Activated CD8-positive, alpha-beta memory T cell treated with anti-CD3 and anti-CD28 coated beads, Interleukin-2, amount 10 ng/mL, durations not matched to agents 7 days and 5 days (primary cell): ENCODE results near the gene EDA. TPM values are rescaled to one million over a fixed set of nuclear protein-coding genes. Genes with fewer than 3 reads are reported as not detected.

Experiments
- ATAC-seq: fragments of 150-1000 bp; cut with Tn5 transposase; one replicate; pipeline ENCODE4 v1.10.0; 2021; ENCODE audit warnings: moderate library complexity
- CTCF ChIA-PET: fragments of 350-600 bp; sonication (Branson Sonifier 250); formaldehyde crosslinking; loops from one replicate; lab custom pipeline; 2021; ENCODE audit warnings: antibody characterized with exemption; lab: Charles Lee
- DNase-seq: peaks from one replicate; pipeline ENCODE4 v3.0.0-alpha.2; 2020
- H3K27ac Mint-ChIP-seq: one replicate; pipeline ENCODE4 v1.8.0; 2021; ENCODE audit warnings: mild to moderate bottlenecking, mixed read lengths
- H3K27me3 Mint-ChIP-seq: one replicate; pipeline ENCODE4 v1.8.0; 2021; ENCODE audit warnings: mixed read lengths
- H3K36me3 Mint-ChIP-seq: one replicate; pipeline ENCODE4 v1.8.0; 2021; ENCODE audit warnings: mild to moderate bottlenecking, mixed read lengths
- H3K4me1 Mint-ChIP-seq: one replicate; pipeline ENCODE4 v1.8.0; 2021; ENCODE audit warnings: mixed read lengths
- H3K4me3 Mint-ChIP-seq: one replicate; pipeline ENCODE4 v1.8.0; 2021; ENCODE audit warnings: mild to moderate bottlenecking, moderate library complexity, mixed read lengths
- H3K9me3 Mint-ChIP-seq: one replicate; pipeline ENCODE4 v1.8.0; 2022; ENCODE audit warnings: low read depth, mixed read lengths
- total RNA-seq, 2 experiments: library from RNA; stranded (reverse); gene quantifications; one replicate each; pipeline ENCODE4 v1.2.3, GENCODE V29; 2021

The EDA gene
- total RNA-seq, 2 experiments from 2014 or later, result 0.79 to 0.96 TPM

GRCh38 chrX:69919749-69920148 lies 303.8 kb downstream of the EDA start:
- H3K4me1 Mint-ChIP-seq, result no peaks in the 10 kb centered on the region
- H3K4me3 Mint-ChIP-seq, result no peak overlapping the region
- no peaks in the 10 kb centered on the region for H3K27me3 Mint-ChIP-seq
- no peaks in the 10 kb centered on the region for H3K9me3 Mint-ChIP-seq
- CTCF ChIA-PET, result no interaction called here
- no peak for ATAC-seq
- no peaks in the 10 kb centered on the region for H3K36me3 Mint-ChIP-seq
- DNase-seq, result no peak
- no peak overlapping the region for H3K27ac Mint-ChIP-seq

- Mint-ChIP-seq H3K4me3 (no peak overlapping the region), H3K4me1 (no peaks in the 10 kb centered on the region), H3K27ac (no peak overlapping the region), H3K9me3 (no peaks in the 10 kb centered on the region), H3K36me3 (no peaks in the 10 kb centered on the region), H3K27me3 (no peaks in the 10 kb centered on the region)
- CTCF ChIA-PET, result no interaction called here
- DNase-seq, result no peak
- ATAC-seq, result no peak
Observed at GRCh38 chrX:69932323-69932722, 316.4 kb downstream of the EDA start.

- ATAC-seq, result no peak
- no peak for DNase-seq
- H3K4me3 Mint-ChIP-seq, result no peak overlapping the region
- no peaks in the 10 kb centered on the region for H3K36me3 Mint-ChIP-seq
- no peaks in the 10 kb centered on the region for H3K4me1 Mint-ChIP-seq
- no peaks in the 10 kb centered on the region for H3K27me3 Mint-ChIP-seq
- CTCF ChIA-PET, result interaction anchor here (0.5 kb wide), 1 partner anchor 1383 kb away, joined by 3 read pairs; no protein-coding TSS in a partner anchor
- no peak overlapping the region for H3K27ac Mint-ChIP-seq
- no peaks in the 10 kb centered on the region for H3K9me3 Mint-ChIP-seq
Observed at GRCh38 chrX:69948276-69948797, 332.4 kb downstream of the EDA start.

- no peak overlapping the region for H3K4me3 Mint-ChIP-seq
Observed at GRCh38 chrX:69951753-69952152, 335.8 kb downstream of the EDA start.

GRCh38 chrX:69959712-69960111 lies 343.8 kb downstream of the EDA start:
- no peak overlapping the region for H3K4me3 Mint-ChIP-seq
- DNase-seq (no peak), ATAC-seq (no peak)
- H3K4me1 Mint-ChIP-seq, result no peaks in the 10 kb centered on the region
- no peaks in the 10 kb centered on the region for H3K36me3 Mint-ChIP-seq
- H3K9me3 Mint-ChIP-seq, result no peaks in the 10 kb centered on the region
- CTCF ChIA-PET, result no interaction called here
- H3K27ac Mint-ChIP-seq, result no peak overlapping the region
- H3K27me3 Mint-ChIP-seq, result no peaks in the 10 kb centered on the region

More at GRCh38 chrX:69951753-69952152, 335.8 kb downstream of the EDA start:
- DNase-seq (no peak), ATAC-seq (no peak)
- Mint-ChIP-seq H3K36me3 (no peaks in the 10 kb centered on the region), H3K9me3 (no peaks in the 10 kb centered on the region), H3K4me1 (no peaks in the 10 kb centered on the region), H3K27me3 (no peaks in the 10 kb centered on the region), H3K27ac (no peak overlapping the region)
- CTCF ChIA-PET, result no interaction called here

GRCh38 chrX:69961365-69962072 lies 345.6 kb downstream of the EDA start:
- Mint-ChIP-seq H3K27me3 (no peaks in the 10 kb centered on the region), H3K36me3 (no peaks in the 10 kb centered on the region), H3K4me3 (no peak overlapping the region), H3K27ac (no peak overlapping the region), H3K4me1 (no peaks in the 10 kb centered on the region), H3K9me3 (no peaks in the 10 kb centered on the region)
- CTCF ChIA-PET, result no interaction called here
- no peak for ATAC-seq
- DNase-seq, result no peak

- DNase-seq (no peak), ATAC-seq (no peak)
- CTCF ChIA-PET, result no interaction called here
- no peak overlapping the region for H3K4me3 Mint-ChIP-seq
- no peaks in the 10 kb centered on the region for H3K9me3 Mint-ChIP-seq
- H3K36me3 Mint-ChIP-seq, result no peaks in the 10 kb centered on the region
- H3K27ac Mint-ChIP-seq, result no peak overlapping the region
- no peaks in the 10 kb centered on the region for H3K27me3 Mint-ChIP-seq
- no peaks in the 10 kb centered on the region for H3K4me1 Mint-ChIP-seq
Observed at GRCh38 chrX:69968950-69969349, 353.0 kb downstream of the EDA start.

GRCh38 chrX:69969460-69969859 lies 353.5 kb downstream of the EDA start:
- no peaks in the 10 kb centered on the region for H3K27me3 Mint-ChIP-seq
- H3K9me3 Mint-ChIP-seq, result no peaks in the 10 kb centered on the region
- CTCF ChIA-PET, result no interaction called here
- H3K4me1 Mint-ChIP-seq, result no peaks in the 10 kb centered on the region
- ATAC-seq (no peak), DNase-seq (no peak)
- no peak overlapping the region for H3K27ac Mint-ChIP-seq
- H3K36me3 Mint-ChIP-seq, result no peaks in the 10 kb centered on the region
- no peak overlapping the region for H3K4me3 Mint-ChIP-seq

GRCh38 chrX:69987691-69988090 lies 371.8 kb downstream of the EDA start:
- Mint-ChIP-seq H3K4me3 (no peak overlapping the region), H3K9me3 (no peaks in the 10 kb centered on the region), H3K4me1 (no peaks in the 10 kb centered on the region), H3K27me3 (no peaks in the 10 kb centered on the region), H3K36me3 (no peaks in the 10 kb centered on the region), H3K27ac (no peak overlapping the region)
- CTCF ChIA-PET, result no interaction called here
- DNase-seq (no peak), ATAC-seq (no peak)

- CTCF ChIA-PET, result no interaction called here
- Mint-ChIP-seq H3K27ac (no peak overlapping the region), H3K4me3 (no peak overlapping the region), H3K9me3 (no peaks in the 10 kb centered on the region), H3K36me3 (no peaks in the 10 kb centered on the region), H3K27me3 (peaks cover under 1% of the 10 kb centered on the region), H3K4me1 (no peaks in the 10 kb centered on the region)
- DNase-seq, result no peak
- no peak for ATAC-seq
Observed at GRCh38 chrX:69988955-69989394, 373.1 kb downstream of the EDA start.

GRCh38 chrX:69991685-69992084 lies 375.8 kb downstream of the EDA start:
- ATAC-seq, result no peak

GRCh38 chrX:69993494-69993893 lies 377.6 kb downstream of the EDA start:
- H3K4me3 Mint-ChIP-seq, result no peak overlapping the region
- ATAC-seq, result no peak

More at GRCh38 chrX:69991685-69992084, 375.8 kb downstream of the EDA start:
- DNase-seq, result no peak
- Mint-ChIP-seq H3K27me3 (peaks cover 4% of the 10 kb centered on the region), H3K36me3 (no peaks in the 10 kb centered on the region), H3K4me3 (no peak overlapping the region), H3K27ac (no peak overlapping the region), H3K9me3 (no peaks in the 10 kb centered on the region), H3K4me1 (no peaks in the 10 kb centered on the region)
- CTCF ChIA-PET, result no interaction called here

GRCh38 chrX:69995362-69996112 lies 379.6 kb downstream of the EDA start:
- CTCF ChIA-PET, result no interaction called here
- Mint-ChIP-seq H3K4me3 (no peak overlapping the region), H3K9me3 (no peaks in the 10 kb centered on the region)

More at GRCh38 chrX:69993494-69993893, 377.6 kb downstream of the EDA start:
- H3K27me3 Mint-ChIP-seq, result peaks cover 4% of the 10 kb centered on the region
- no peak for DNase-seq
- H3K36me3 Mint-ChIP-seq, result no peaks in the 10 kb centered on the region
- H3K4me1 Mint-ChIP-seq, result no peaks in the 10 kb centered on the region
- H3K9me3 Mint-ChIP-seq, result no peaks in the 10 kb centered on the region
- H3K27ac Mint-ChIP-seq, result no peak overlapping the region
- CTCF ChIA-PET, result no interaction called here

GRCh38 chrX:69996113-69996468 lies 380.2 kb downstream of the EDA start:
- no peak overlapping the region for H3K4me3 Mint-ChIP-seq
- ATAC-seq, result no peak
- H3K9me3 Mint-ChIP-seq, result no peaks in the 10 kb centered on the region

More at GRCh38 chrX:69995362-69996112, 379.6 kb downstream of the EDA start:
- ATAC-seq (no peak), DNase-seq (no peak)
- peaks cover 4% of the 10 kb centered on the region for H3K27me3 Mint-ChIP-seq
- H3K27ac Mint-ChIP-seq, result no peak overlapping the region
- H3K36me3 Mint-ChIP-seq, result no peaks in the 10 kb centered on the region
- no peaks in the 10 kb centered on the region for H3K4me1 Mint-ChIP-seq

More at GRCh38 chrX:69996113-69996468, 380.2 kb downstream of the EDA start:
- Mint-ChIP-seq H3K27me3 (peaks cover 4% of the 10 kb centered on the region), H3K27ac (no peak overlapping the region), H3K4me1 (no peaks in the 10 kb centered on the region), H3K36me3 (no peaks in the 10 kb centered on the region)
- DNase-seq, result no peak
- CTCF ChIA-PET, result no interaction called here
